Osteocyte (in vitro differentiated cells): ENCODE measurements around the gene SERTM1. TPM values are rescaled to one million over a fixed set of nuclear protein-coding genes. Genes with fewer than 3 reads are reported as not detected.

ENCODE experiments used
- DNase-seq: peaks from one replicate; pipeline ENCODE4 v3.0.0; 2021; ENCODE audit warnings: mixed read lengths; ENCODE audit not compliant: unreplicated experiment; ENCODE audit errors: extremely low spot score
- H3K27ac Mint-ChIP-seq: one replicate; pipeline ENCODE4 v1.8.0; 2021; ENCODE audit warnings: mild to moderate bottlenecking, mixed read lengths; ENCODE audit not compliant: unreplicated experiment
- H3K27me3 Mint-ChIP-seq: one replicate; pipeline ENCODE4 v1.8.0; 2021; ENCODE audit warnings: mixed read lengths; ENCODE audit not compliant: unreplicated experiment
- H3K36me3 Mint-ChIP-seq: one replicate; pipeline ENCODE4 v1.8.0; 2021; ENCODE audit warnings: mixed read lengths; ENCODE audit not compliant: unreplicated experiment
- H3K4me1 Mint-ChIP-seq: one replicate; pipeline ENCODE4 v1.8.0; 2021; ENCODE audit warnings: mixed read lengths; ENCODE audit not compliant: unreplicated experiment
- H3K4me3 Mint-ChIP-seq: one replicate; pipeline ENCODE4 v1.8.0; 2021; ENCODE audit warnings: mild to moderate bottlenecking, moderate library complexity, mixed read lengths; ENCODE audit not compliant: unreplicated experiment
- H3K9me3 Mint-ChIP-seq: one replicate; pipeline ENCODE4 v1.8.0; 2021; ENCODE audit warnings: mixed read lengths; ENCODE audit not compliant: unreplicated experiment
- total RNA-seq: library from RNA; stranded (reverse); gene quantifications from 2 replicates; pipeline ENCODE4 v1.2.1, GENCODE V29; 2021
- TF ChIP-seq, protein P1 (sequence below): fragments of 200-600 bp; sonication (generic); IDR thresholded peaks from 2 replicates; pipeline ENCODE4 v1.5.0; 2021; ENCODE audit warnings: antibody characterized with exemption, mild to moderate bottlenecking, moderate library complexity

The SERTM1 gene
- total RNA-seq, 1 donor from 2014 or later, result not detected

DNA sequence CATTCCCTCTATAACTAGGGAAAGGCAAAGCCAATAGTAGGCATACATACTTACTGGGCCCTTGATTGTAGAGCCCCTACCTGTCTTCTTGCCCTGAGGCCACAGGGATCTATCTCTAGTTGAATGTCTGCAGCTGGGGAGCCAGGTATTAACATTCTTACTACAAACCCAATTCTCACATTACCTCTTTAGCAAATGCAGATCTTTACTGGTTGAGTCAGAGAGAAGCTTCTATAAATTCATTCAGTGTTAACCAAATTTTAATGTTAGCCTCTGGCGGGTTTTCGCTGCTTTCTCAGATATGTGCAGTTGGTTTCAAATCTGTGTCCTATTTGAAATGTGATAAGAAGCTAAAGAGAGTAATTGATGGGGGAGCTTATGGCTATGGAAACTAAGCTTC lies 43.2 kb downstream of the SERTM1 start:
- DNase-seq, result no peak
- no peaks in the 10 kb centered on the region for H3K4me1 Mint-ChIP-seq
- peaks cover 29% of the 10 kb centered on the region for H3K27me3 Mint-ChIP-seq
- H3K9me3 Mint-ChIP-seq, result no peaks in the 10 kb centered on the region
- H3K36me3 Mint-ChIP-seq, result no peaks in the 10 kb centered on the region
- no peak overlapping the region for H3K27ac Mint-ChIP-seq
- H3K4me3 Mint-ChIP-seq, result no peak overlapping the region
- TF ChIP-seq, protein P1, sequence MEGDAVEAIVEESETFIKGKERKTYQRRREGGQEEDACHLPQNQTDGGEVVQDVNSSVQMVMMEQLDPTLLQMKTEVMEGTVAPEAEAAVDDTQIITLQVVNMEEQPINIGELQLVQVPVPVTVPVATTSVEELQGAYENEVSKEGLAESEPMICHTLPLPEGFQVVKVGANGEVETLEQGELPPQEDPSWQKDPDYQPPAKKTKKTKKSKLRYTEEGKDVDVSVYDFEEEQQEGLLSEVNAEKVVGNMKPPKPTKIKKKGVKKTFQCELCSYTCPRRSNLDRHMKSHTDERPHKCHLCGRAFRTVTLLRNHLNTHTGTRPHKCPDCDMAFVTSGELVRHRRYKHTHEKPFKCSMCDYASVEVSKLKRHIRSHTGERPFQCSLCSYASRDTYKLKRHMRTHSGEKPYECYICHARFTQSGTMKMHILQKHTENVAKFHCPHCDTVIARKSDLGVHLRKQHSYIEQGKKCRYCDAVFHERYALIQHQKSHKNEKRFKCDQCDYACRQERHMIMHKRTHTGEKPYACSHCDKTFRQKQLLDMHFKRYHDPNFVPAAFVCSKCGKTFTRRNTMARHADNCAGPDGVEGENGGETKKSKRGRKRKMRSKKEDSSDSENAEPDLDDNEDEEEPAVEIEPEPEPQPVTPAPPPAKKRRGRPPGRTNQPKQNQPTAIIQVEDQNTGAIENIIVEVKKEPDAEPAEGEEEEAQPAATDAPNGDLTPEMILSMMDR, result no peak

DNA sequence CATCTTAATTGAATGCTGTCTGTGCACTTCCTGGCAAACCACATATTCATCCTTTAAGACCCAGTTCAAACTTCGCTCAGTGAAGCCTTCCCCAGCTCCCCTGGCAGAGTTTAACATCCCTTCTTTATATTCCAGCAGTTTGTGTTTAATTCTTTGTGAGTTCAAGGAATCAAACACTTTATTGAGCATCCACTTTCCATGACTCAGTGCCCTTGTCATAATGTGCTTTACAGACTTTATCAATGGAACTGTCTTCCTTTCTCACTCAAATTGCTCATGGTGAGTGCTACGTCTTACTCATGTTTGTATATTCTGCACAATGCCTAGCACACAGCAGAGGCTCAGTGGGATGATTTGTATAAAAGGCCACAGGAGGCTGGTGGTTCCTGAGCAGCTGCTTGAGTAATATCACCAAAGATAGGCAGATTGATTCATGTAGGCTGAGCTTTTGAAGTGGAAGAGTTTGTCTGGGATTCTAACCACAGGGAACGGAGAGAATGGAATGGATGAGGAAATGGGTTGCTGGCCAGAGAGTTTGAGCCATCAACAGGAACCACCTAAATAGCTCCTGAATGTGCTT lies 44.2 kb downstream of the SERTM1 start:
- H3K27ac Mint-ChIP-seq, result no peak overlapping the region
- no peaks in the 10 kb centered on the region for H3K36me3 Mint-ChIP-seq
- TF ChIP-seq, protein P1, result no peak
- no peak overlapping the region for H3K4me3 Mint-ChIP-seq
- peaks cover 25% of the 10 kb centered on the region for H3K27me3 Mint-ChIP-seq
- no peaks in the 10 kb centered on the region for H3K4me1 Mint-ChIP-seq
- H3K9me3 Mint-ChIP-seq, result no peaks in the 10 kb centered on the region
- DNase-seq, result no peak

DNA sequence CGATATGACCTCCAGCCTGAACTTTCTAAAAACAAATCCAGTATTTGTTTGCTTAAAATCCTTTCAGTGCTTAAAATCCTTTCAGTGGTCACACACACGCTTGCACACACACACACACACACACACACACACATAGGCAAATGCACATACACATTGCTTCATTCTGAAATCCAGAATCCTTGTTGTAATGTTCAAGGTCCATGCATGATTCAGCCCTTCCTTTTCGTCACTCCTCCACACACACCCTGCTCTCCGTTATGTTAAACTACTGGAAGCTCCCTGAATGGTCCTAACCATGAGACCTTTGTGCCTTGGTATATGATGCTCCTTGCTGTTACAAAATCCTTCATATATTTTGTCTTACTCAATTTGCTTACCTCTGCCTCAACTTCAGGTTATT lies 44.9 kb downstream of the SERTM1 start:
- TF ChIP-seq, protein P1, result no peak
- Mint-ChIP-seq H3K4me1 (no peaks in the 10 kb centered on the region), H3K27me3 (peaks cover 27% of the 10 kb centered on the region), H3K4me3 (no peak overlapping the region), H3K36me3 (no peaks in the 10 kb centered on the region), H3K9me3 (no peaks in the 10 kb centered on the region), H3K27ac (no peak overlapping the region)
- no peak for DNase-seq

DNA sequence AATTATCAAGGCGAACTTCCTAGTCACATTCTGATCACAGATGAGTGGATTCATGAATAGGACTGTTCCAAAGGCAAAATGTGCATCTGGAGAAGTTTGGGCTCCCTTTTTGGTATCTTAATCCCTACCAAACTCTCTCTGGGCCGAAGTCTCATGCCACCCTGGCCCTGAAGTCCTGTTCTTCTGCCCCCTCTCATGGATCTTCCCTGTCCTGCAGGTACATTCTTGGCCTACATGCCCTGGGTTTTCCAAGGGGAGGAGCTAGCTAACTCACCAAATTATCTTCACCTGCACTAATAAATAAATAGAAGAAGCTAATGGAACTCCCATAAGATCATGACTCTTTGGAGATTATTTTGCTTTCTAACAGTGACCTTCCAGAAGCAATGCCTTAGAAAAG lies 50.3 kb downstream of the SERTM1 start:
- Mint-ChIP-seq H3K9me3 (no peaks in the 10 kb centered on the region), H3K27ac (no peak overlapping the region), H3K4me1 (no peaks in the 10 kb centered on the region), H3K4me3 (no peak overlapping the region), H3K27me3 (peaks cover 24% of the 10 kb centered on the region), H3K36me3 (no peaks in the 10 kb centered on the region)
- DNase-seq, result no peak
- TF ChIP-seq, protein P1, result no peak

DNA sequence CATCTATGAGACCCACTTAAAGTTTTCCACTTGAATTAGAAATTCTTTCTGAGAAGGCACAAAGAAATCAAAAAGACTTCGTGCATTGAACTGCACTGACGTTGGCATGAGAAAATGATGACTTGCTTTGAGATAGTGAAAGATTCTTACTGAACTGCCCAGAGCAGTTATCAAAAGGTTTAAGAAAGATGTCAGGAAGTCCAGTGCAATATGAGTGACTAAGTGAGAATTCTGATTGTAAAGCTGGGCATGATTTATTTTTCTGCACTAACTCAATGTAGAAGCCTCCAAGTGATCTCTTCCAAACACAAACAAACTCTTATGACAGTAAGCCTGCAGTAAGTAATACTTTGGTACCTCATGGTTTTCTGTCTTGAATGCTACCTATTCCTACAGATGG lies 52.1 kb downstream of the SERTM1 start:
- peaks cover 22% of the 10 kb centered on the region for H3K27me3 Mint-ChIP-seq
- no peaks in the 10 kb centered on the region for H3K36me3 Mint-ChIP-seq
- no peak for DNase-seq
- no peak overlapping the region for H3K27ac Mint-ChIP-seq
- TF ChIP-seq, protein P1, result no peak
- no peaks in the 10 kb centered on the region for H3K4me1 Mint-ChIP-seq
- H3K9me3 Mint-ChIP-seq, result no peaks in the 10 kb centered on the region
- H3K4me3 Mint-ChIP-seq, result no peak overlapping the region
